Activated T-cell treated with anti-CD3 and anti-CD28 coated beads for 24 hours (primary cell): ENCODE results near the gene DMP1.
A peak's percentile ranks its signal among the peaks of the same experiment; 100 is the strongest.

Source experiments
- DNase-seq: peaks from one replicate; pipeline ENCODE4 v3.0.0-alpha.2; 2020; ENCODE audit warnings: low read depth

DMP1 gene

GRCh38 chr4:87649980-87650379 lies at the start of gene DMP1:
TSS of gene DMP1 (plus strand) at chr4:87650280. CDS start at chr4:87656493, 6,213 bp downstream.
- DNase-seq = no peak

GRCh38 chr4:87601361-87601760 lies 48.7 kb upstream of the DMP1 start:
- no peak for DNase-seq

GRCh38 chr4:87608229-87608628 lies 41.9 kb upstream of the DMP1 start, which contains the start of gene DSPP:
TSS of gene DSPP (plus strand) at chr4:87608529. CDS start at chr4:87610909, 2,380 bp downstream.
- no peak for DNase-seq

GRCh38 chr4:87614292-87614890 lies 35.7 kb upstream of the DMP1 start:
- no peak for DNase-seq

GRCh38 chr4:87616268-87616667 lies 33.8 kb upstream of the DMP1 start:
- DNase-seq = no peak

GRCh38 chr4:87620086-87620485 lies 30.0 kb upstream of the DMP1 start:
- no peak for DNase-seq

GRCh38 chr4:87620491-87620890 lies 29.6 kb upstream of the DMP1 start:
- DNase-seq = no peak

- DNase-seq = no peak
Observed at GRCh38 chr4:87622303-87622702, 27.8 kb upstream of the DMP1 start.

GRCh38 chr4:87624698-87625097 lies 25.4 kb upstream of the DMP1 start:
- DNase-seq = no peak

- DNase-seq = no peak
Observed at GRCh38 chr4:87631668-87632067, 18.4 kb upstream of the DMP1 start.

- no peak for DNase-seq
Observed at GRCh38 chr4:87632469-87632868, 17.6 kb upstream of the DMP1 start.

GRCh38 chr4:87633243-87633642 lies 16.8 kb upstream of the DMP1 start:
- DNase-seq = no peak

- DNase-seq = no peak
Observed at GRCh38 chr4:87644286-87644685, 5.8 kb upstream of the DMP1 start.

- DNase-seq = no peak
Observed at GRCh38 chr4:87650938-87651337, 858 bp downstream of the DMP1 start.

GRCh38 chr4:87651941-87652340 lies 1.9 kb downstream of the DMP1 start:
- no peak for DNase-seq

- DNase-seq = no peak
Observed at GRCh38 chr4:87654487-87655044, 4.5 kb downstream of the DMP1 start.

GRCh38 chr4:87657525-87657924 lies 7.4 kb downstream of the DMP1 start:
- DNase-seq = no peak

- DNase-seq = no peak
Observed at GRCh38 chr4:87659247-87659931, 9.3 kb downstream of the DMP1 start.

GRCh38 chr4:87662871-87663270 lies 12.8 kb downstream of the DMP1 start:
- no peak for DNase-seq

- no peak for DNase-seq
Observed at GRCh38 chr4:87669373-87669772, 19.3 kb downstream of the DMP1 start.

- DNase-seq = no peak
Observed at GRCh38 chr4:87677731-87678130, 27.7 kb downstream of the DMP1 start.

- peak; percentile 4 for DNase-seq
Observed at GRCh38 chr4:87679449-87680169, 29.5 kb downstream of the DMP1 start.

GRCh38 chr4:87680271-87680670 lies 30.2 kb downstream of the DMP1 start:
- no peak for DNase-seq
